Hematopoietic multipotent progenitor cell (in vitro differentiated cells): Measurements from ENCODE around the gene KRTAP5-6. TPM values are rescaled to one million over a fixed set of nuclear protein-coding genes. Genes with fewer than 3 reads are reported as not detected.
"Not testable (repeated sequence)": the region's sequence is repeated elsewhere in the genome, so short reads cannot be mapped to it uniquely, and the experiment has no call there.

Source experiments
- DNase-seq, 3 donors: peaks; one replicate each; pipeline ENCODE4 v3.0.0-alpha.2; 2011 to 2015; ENCODE audit warnings: low read depth in 2 of 3, low spot score in 2 of 3
- total RNA-seq: library from RNA; depleted of rRNA; stranded (reverse); fragments of >200 nt; gene quantifications from one replicate; pipeline ENCODE4 v1.2.3, GENCODE V29; 2012

KRTAP5-6 gene
- total RNA-seq, 1 donor = not detected

DNA sequence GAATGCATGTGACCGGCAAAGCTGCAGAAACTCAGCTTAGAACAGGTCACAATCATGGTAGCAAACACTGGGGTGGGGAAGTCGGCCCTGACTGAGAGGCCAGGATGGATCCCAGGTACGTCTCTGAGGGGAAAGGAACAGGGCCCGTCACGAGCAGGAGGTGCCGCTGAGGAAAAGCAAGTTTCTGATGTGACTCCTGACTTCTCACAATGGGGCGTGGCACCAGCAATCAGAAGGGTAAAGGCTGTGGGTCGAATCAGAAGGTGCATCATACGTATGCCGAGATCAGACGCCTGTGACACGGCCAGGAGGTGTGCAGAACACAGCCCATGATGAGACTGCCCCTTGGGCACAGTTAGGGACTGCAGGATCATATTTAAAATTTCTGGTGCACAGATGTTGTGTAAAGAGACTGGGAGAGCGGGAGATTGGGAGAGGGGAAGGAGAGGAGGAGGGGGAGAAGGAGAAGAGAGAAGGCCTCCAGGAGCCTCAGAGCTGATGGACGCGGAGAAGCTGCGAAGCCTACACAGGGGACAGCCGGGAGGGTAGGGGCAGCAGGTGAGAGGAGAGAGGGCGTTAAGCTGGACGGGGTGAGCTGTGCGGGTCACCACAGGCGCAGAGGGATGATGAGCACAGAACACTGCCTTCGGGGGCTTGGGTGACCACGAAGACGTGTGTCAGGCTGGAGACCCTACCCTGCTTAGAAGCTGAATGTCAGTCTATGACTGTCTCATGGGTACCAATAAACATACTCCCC, 36.7 kb upstream of the KRTAP5-6 start:
- DNase-seq = no peak

DNA sequence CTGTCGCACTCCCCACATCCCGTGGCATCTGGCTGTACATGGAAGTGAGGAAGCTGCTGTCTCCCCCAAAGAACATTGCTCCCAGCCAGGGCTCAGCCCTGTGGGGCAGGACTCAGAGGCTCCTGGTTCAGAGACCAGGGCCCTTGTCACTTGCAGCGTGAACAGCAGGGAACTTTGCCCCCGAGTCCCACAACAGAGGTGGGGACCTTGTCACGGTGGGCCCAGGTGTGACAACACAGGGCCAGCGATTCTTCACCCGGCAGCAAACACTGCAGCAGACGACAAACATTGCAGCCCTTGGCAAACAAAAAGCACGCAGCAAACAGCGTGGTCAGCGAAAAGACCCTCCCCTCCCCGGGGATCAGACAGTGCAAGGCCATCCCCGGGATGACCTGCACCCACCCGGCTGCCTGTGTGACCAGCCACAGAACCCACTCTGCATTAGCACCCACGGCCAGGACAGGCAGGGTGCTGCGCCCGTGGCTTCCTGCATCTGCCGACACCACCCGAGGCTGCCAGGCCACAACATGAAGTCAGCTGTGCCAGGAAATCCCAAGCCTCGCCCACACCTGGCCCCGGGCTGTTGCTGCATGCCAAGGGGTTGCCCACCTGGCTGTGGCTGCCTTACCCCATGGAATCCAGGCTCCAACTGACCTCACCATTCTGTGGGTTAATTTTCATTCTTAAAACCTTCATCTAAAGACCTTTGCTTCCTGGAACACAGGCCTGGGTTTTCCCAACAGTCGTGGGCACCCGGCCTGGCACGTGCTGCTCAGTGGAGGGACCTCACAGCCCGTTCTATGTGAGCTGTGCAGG, 35.3 kb upstream of the KRTAP5-6 start:
- not testable (repeated sequence) for DNase-seq

GRCh38 chr11:1662699-1663283, 34.2 kb upstream of the KRTAP5-6 start:
- DNase-seq = not testable (repeated sequence)

- DNase-seq = no peak
These were observed 31.7 kb upstream of the KRTAP5-6 start for GRCh38 chr11:1665313-1665712.

GRCh38 chr11:1667121-1667850, 29.7 kb upstream of the KRTAP5-6 start:
- DNase-seq = no peak

DNA sequence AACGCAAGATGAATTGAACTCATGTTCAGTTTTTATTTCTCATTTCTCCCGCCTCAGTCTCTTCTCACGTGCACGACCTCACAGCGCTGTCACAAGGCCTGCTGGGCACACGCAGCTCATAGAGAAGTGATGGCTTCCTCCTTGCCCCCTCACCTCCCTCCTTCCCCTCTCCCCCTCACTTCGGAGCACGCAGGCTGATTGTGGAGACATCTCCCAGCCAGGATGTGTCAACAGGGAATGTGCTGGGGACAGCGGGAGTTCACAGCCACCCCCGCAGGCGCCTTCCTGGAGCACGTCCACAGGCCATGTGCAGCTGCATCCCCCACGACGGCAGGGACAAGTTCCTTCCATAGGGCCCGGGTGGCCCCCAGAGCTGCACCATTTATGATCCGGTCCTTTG, 29.1 kb upstream of the KRTAP5-6 start:
- no peak for DNase-seq

DNA sequence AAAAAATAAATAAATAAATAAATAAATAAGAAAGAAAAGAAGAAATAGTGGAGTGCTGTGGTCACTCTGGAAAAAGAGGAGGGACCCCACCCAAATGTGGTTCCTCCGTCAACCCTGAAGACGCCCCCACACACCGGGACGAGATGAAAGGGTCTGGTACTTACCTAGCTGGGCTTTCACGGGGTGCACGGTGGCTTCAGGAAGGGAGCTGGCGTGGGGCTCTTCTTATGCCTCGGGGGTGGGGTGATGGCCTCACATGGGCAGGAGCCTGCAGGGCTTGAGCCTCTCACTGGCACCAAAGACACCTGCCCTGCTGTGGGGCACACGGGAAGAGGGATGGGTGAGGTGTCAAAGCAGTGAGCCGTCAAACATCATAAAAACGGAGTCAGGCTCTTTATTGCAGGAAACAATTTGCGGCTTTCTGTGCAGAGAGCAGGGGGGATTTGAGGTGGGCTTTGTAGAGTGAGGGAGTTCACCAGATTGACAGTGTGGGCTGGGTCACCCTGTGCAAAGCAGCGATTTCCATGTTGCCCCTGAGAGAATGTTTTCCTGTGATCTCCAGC, 28.0 kb upstream of the KRTAP5-6 start:
- no peak for DNase-seq

- no peak for DNase-seq
These were observed 27.3 kb upstream of the KRTAP5-6 start for GRCh38 chr11:1669546-1670218.

- not testable (repeated sequence) for DNase-seq
These were observed 26.5 kb upstream of the KRTAP5-6 start for GRCh38 chr11:1670457-1670856.

GRCh38 chr11:1670905-1671371, 26.1 kb upstream of the KRTAP5-6 start:
- no peak for DNase-seq

DNA sequence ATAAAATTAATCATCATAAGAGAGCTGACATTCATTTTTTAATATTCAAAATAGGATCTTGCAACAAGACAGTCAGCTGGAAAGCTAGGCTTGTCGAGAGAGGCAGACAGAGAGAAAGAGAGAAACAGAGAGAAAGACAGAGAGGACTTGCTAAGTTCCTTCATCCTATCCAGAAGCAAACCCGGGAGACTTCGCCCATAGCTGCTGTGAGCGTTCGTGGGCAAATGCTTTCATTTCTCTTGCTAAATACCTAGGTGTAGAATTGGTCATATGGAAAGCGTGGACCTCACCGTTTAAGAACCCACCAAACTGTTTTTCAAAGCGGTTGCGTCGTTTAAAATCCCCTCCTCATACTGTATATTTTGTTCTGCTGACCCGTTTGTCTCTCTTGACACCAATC, 25.3 kb upstream of the KRTAP5-6 start:
- no peak for DNase-seq

- no peak for DNase-seq
These were observed 24.2 kb upstream of the KRTAP5-6 start for GRCh38 chr11:1672613-1673350.

DNA sequence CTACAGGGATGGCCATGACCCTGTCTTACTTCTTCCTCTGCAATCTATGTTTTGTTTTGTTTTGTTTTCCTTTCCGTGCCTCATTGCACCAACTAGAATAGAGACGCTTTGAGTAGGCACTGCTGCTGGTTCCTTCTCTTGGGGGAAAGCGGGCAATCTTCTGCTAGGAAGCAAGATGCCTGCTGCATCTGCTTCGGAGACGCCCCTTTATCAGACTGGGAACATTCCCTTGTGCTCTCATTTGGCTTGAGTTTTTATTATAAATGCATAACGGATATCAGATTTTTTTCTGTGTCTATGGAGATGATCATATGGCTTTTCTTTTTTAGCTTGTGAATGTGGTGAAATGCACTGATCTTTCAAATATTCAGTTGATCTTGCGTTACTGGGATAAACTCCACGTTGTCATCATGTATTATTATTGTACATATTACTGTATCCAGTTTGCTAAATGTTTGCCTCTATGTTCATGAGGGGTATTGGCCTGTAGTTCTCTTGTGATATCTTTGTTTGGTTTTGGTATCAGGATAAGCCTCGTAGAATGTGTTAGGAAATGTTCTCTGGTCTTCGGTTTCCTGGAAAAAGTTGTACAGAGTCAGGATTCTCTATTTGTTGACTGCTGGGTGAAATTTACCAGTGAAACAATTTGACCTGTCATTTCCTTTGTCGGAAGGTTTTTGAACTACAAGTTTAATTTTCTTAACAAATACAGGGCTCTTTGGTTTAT, 23.4 kb upstream of the KRTAP5-6 start:
- no peak for DNase-seq

- DNase-seq = no peak
These were observed 22.5 kb upstream of the KRTAP5-6 start for GRCh38 chr11:1674173-1675131.

DNA sequence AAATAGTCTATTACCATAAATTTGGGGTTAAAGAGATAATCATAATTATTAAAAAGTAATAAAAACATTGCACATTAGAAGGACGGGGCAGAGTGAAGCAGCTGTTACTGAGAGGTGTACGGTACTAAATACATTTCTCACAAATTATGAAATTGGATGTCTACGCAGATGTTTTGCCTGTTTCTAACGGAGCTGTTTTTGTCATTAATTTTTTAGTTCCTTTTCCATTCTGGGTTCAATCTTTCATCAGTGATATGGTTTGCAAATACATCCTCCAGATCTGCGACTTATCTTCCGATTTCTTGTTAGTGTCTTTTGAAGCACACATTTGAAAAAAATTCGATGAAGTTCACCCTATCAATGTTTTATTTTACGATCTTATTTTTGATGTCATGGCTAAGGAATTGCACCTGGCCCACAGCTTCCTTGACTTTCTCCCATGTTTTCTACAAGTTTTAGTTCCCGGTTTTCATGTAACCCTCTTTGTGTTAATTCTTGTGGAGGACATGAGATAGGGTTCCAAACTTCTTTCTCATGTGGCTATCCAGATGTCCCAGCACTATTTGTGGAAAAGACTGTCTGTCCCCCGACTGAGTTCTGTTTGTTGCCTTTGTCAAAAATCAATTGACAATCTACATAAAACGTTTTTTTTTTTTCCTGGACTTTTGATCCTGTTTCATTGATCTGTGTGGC, 21.3 kb upstream of the KRTAP5-6 start:
- no peak for DNase-seq

DNA sequence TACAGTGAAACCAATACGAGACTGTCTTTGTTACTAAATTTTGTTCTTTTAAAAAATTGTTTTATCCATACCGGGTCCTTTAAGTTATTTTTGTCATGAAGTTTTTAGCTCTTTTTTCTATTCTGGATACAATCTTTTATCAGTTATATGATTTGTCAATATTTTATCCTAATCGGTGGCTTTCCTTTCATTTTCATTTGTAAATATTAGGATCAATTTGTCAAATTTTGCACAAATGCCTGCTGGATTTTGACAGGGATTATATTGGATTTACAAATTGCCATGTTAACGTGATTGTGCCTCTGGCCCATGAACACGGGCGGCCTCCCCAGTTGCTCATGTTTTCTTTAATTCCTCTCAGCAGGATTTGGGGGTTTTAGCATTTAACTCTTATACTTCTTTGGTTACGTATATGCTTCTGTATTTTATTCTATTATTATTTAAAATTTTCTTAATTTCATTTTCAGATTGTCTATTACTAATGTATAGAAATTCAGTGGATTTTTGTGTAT, 20.7 kb upstream of the KRTAP5-6 start:
- DNase-seq = no peak

DNA sequence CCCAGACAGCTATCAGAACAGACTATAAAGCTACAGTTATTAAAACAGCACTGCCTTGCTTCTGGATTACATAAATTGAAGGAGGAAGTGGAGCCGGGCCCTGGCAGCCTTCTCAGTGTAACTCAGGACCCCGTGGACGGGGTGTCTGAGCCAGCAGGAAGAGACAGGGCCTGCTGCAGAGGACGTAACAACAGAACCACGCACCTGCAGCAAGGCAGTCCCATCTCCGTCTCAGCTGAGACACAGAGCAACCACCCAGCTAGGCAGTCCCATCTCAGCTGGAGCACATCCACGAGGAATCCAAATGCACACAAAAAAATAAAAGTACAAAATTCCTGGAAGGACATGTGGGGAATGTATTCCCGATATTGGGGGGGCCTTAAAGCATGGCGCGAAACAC, 17.1 kb upstream of the KRTAP5-6 start:
- no peak for DNase-seq
